GM12892 (cell line): ENCODE data around the gene PROSER3.

Experiments
- DNase-seq: peaks from one replicate; pipeline ENCODE4 v3.0.0; 2011; ENCODE audit not compliant: insufficient read length
- FAIRE-seq: peaks from 2 replicates; lab custom pipeline; 2011; peaks lifted over from hg19 to GRCh38; lab: Jason Lieb, UNC
- POLR2A ChIP-seq: IDR thresholded peaks from 2 replicates; pipeline ENCODE4 v1.6.1; 2011; ENCODE audit warnings: low read depth, low read length, control low read depth
- POLR2AphosphoS5 ChIP-seq: IDR thresholded peaks from 2 replicates; pipeline ENCODE4 v1.6.1; 2011; ENCODE audit warnings: low read depth, low read length, control low read depth
- TAF1 ChIP-seq: IDR thresholded peaks from 2 replicates; pipeline ENCODE4 v1.6.1; 2011; ENCODE audit warnings: low read depth, mild to moderate bottlenecking, control low read depth, low read length, borderline replicate concordance

PROSER3 gene

GRCh38 chr19:35776102-35776788 is 18.3 kb downstream of the PROSER3 start:
- no peak for TF ChIP-seq TAF1
- TF ChIP-seq POLR2A, result no peak
- no peak for TF ChIP-seq POLR2AphosphoS5
- DNase-seq, result no peak
- peak; percentile 33 for FAIRE-seq

- DNase-seq (no peak), FAIRE-seq (peak; percentile 36)
- TF ChIP-seq TAF1, result no peak
- no peak for TF ChIP-seq POLR2A
- no peak for TF ChIP-seq POLR2AphosphoS5
Observed at GRCh38 chr19:35777086-35777841, 19.3 kb downstream of the PROSER3 start.

GRCh38 chr19:35777961-35778360 is 20.0 kb downstream of the PROSER3 start:
- no peak for FAIRE-seq
- DNase-seq, result no peak

GRCh38 chr19:35779033-35779432 is 21.1 kb downstream of the PROSER3 start:
- TF ChIP-seq POLR2AphosphoS5, result no peak
- no peak for TF ChIP-seq POLR2A
- no peak for TF ChIP-seq TAF1
- DNase-seq (no peak), FAIRE-seq (no peak)

More at GRCh38 chr19:35777961-35778360, 20.0 kb downstream of the PROSER3 start:
- TF ChIP-seq POLR2A, result no peak
- no peak for TF ChIP-seq POLR2AphosphoS5
- TF ChIP-seq TAF1, result no peak

GRCh38 chr19:35780058-35780457 is 22.1 kb downstream of the PROSER3 start:
- no peak for FAIRE-seq
- no peak for TF ChIP-seq TAF1
- TF ChIP-seq POLR2AphosphoS5, result no peak
- TF ChIP-seq POLR2A, result no peak
- DNase-seq, result no peak

GRCh38 chr19:35780717-35781116 is 22.7 kb downstream of the PROSER3 start:
- DNase-seq (no peak), FAIRE-seq (no peak)
- no peak for TF ChIP-seq POLR2AphosphoS5
- no peak for TF ChIP-seq POLR2A
- TF ChIP-seq TAF1, result no peak

- DNase-seq (no peak), FAIRE-seq (no peak)
- TF ChIP-seq POLR2AphosphoS5 (no peak), POLR2A (no peak), TAF1 (no peak)
Observed at GRCh38 chr19:35781650-35782049, 23.7 kb downstream of the PROSER3 start.

- FAIRE-seq (no peak), DNase-seq (no peak)
- TF ChIP-seq POLR2AphosphoS5 (no peak), TAF1 (no peak), POLR2A (no peak)
Observed at GRCh38 chr19:35782589-35782988, 24.6 kb downstream of the PROSER3 start.

GRCh38 chr19:35783469-35784434 is 25.8 kb downstream of the PROSER3 start:
- FAIRE-seq (no peak), DNase-seq (no peak)
- TF ChIP-seq POLR2A (no peak), POLR2AphosphoS5 (no peak), TAF1 (no peak)

- FAIRE-seq (no peak), DNase-seq (no peak)
- TF ChIP-seq POLR2A, result no peak
- no peak for TF ChIP-seq POLR2AphosphoS5
- TF ChIP-seq TAF1, result no peak
Observed at GRCh38 chr19:35784503-35785338, 26.7 kb downstream of the PROSER3 start.
